Activated T-cell treated with anti-CD3 and anti-CD28 coated beads, Interleukin-2, amount 50 U/mL, for 72 hours (primary cell): ENCODE data around the gene TMEM225B. TPM values are rescaled to one million over a fixed set of nuclear protein-coding genes. Genes with fewer than 3 reads are reported as not detected.
"Not testable (repeated sequence)": the region's sequence is repeated elsewhere in the genome, so short reads cannot be mapped to it uniquely, and the experiment has no call there.

ENCODE experiments used
- ATAC-seq, 2 donors: fragments of 150-1000 bp; cut with Tn5 transposase; replicated peaks in 1 of 2; 2 replicates each; pipeline ENCODE4 v1.10.0; 2021; ENCODE audit warnings: moderate library complexity in 2 of 2, mild to moderate bottlenecking in 1 of 2
- DNase-seq, 2 donors: peaks; one replicate each; pipeline ENCODE4 v3.0.0; 2021 to 2022; ENCODE audit warnings: mixed read lengths in 1 of 2
- H3K27ac Mint-ChIP-seq: one replicate; pipeline ENCODE4 v1.8.0; 2022; ENCODE audit warnings: mild to moderate bottlenecking, moderate library complexity, mixed read lengths
- H3K27me3 Mint-ChIP-seq: one replicate; pipeline ENCODE4 v1.8.0; 2022; ENCODE audit warnings: low read depth, mixed read lengths
- H3K36me3 Mint-ChIP-seq, 2 donors: one replicate each; pipeline ENCODE4 v1.8.0; 2022; ENCODE audit warnings: mixed read lengths in 2 of 2, mild to moderate bottlenecking in 1 of 2; ENCODE audit not compliant: insufficient read depth in 2 of 2
- H3K4me1 Mint-ChIP-seq: one replicate; pipeline ENCODE4 v1.8.0; 2022; ENCODE audit warnings: low read depth, mixed read lengths
- H3K4me3 Mint-ChIP-seq, 2 donors: one replicate each; pipeline ENCODE4 v1.8.0; 2022; ENCODE audit warnings: mild to moderate bottlenecking in 2 of 2, mixed read lengths in 2 of 2, moderate library complexity in 2 of 2
- H3K9me3 Mint-ChIP-seq, 2 donors: one replicate each; pipeline ENCODE4 v1.8.0; 2022; ENCODE audit warnings: mixed read lengths in 2 of 2
- total RNA-seq, 2 donors: library from RNA; stranded (reverse); gene quantifications; one replicate each; pipeline ENCODE4 v1.2.3, GENCODE V29; 2022

TMEM225B gene
- total RNA-seq, 2 donors from 2014 or later: 2.5 to 4.3 TPM

GRCh38 chr7:99654626-99655025 is 56.6 kb downstream of the TMEM225B start:
- ATAC-seq, DNase-seq, H3K27me3 Mint-ChIP-seq, H3K4me1 Mint-ChIP-seq, H3K27ac Mint-ChIP-seq, H3K4me3 Mint-ChIP-seq, H3K9me3 Mint-ChIP-seq: not testable (repeated sequence)
- H3K36me3 Mint-ChIP-seq: peaks cover 6 to 30% of the 10 kb centered on the region in 2 donors

GRCh38 chr7:99657879-99658278 is 59.8 kb downstream of the TMEM225B start:
- H3K27me3 Mint-ChIP-seq, DNase-seq, ATAC-seq, H3K9me3 Mint-ChIP-seq, H3K4me3 Mint-ChIP-seq, H3K27ac Mint-ChIP-seq, H3K4me1 Mint-ChIP-seq: not testable (repeated sequence)
- H3K36me3 Mint-ChIP-seq: peaks cover 11 to 28% of the 10 kb centered on the region in 2 donors

Other genes starting within 250 kb of the TMEM225B start
- gene ARPC1B, start 223.5 kb upstream of the TMEM225B start, total RNA-seq: 100 to 1,000 TPM; 202 to 208 TPM
- gene PDAP1, start 189.7 kb upstream of the TMEM225B start, total RNA-seq: 100 to 1,000 TPM in 1 of 2 donors, 10 to 100 TPM in 1; 95.0 to 108 TPM
- 100 to 1,000 TPM; 218 to 228 TPM for gene BUD31, start 189.3 kb upstream of the TMEM225B start, total RNA-seq
- 1 to 10 TPM; 6.1 to 8.9 TPM for gene PTCD1, start 159.5 kb upstream of the TMEM225B start, total RNA-seq
- 10 to 100 TPM; 59.2 to 65.9 TPM for gene CPSF4, start 159.3 kb upstream of the TMEM225B start, total RNA-seq
- 100 to 1,000 TPM; 218 to 229 TPM for gene ATP5MF, start 132.1 kb upstream of the TMEM225B start, total RNA-seq
- gene ZNF789, start 125.4 kb upstream of the TMEM225B start, total RNA-seq: 10 to 100 TPM; 16.0 to 18.8 TPM
- 10 to 100 TPM; 28.2 to 36.5 TPM for gene ZNF394, start 98.0 kb upstream of the TMEM225B start, total RNA-seq
- gene ZKSCAN5, start 93.6 kb upstream of the TMEM225B start, total RNA-seq: 1 to 10 TPM; 9.3 to 9.9 TPM
- gene FAM200A, start 46.2 kb upstream of the TMEM225B start, total RNA-seq: 1 to 10 TPM; 4.7 to 7.1 TPM
- gene ZNF655, start 39.6 kb upstream of the TMEM225B start, total RNA-seq: 10 to 100 TPM; 87.8 to 94.1 TPM
- gene ZSCAN25, start 18.7 kb downstream of the TMEM225B start, total RNA-seq: 10 to 100 TPM; 32.4 to 35.6 TPM
- gene CYP3A5, start 81.7 kb downstream of the TMEM225B start, total RNA-seq: under 1 TPM in 1 of 2 donors, not detected in 1; 0.36 TPM
- not detected for gene CYP3A7, start 136.9 kb downstream of the TMEM225B start, total RNA-seq
- not detected for gene CYP3A4, start 185.9 kb downstream of the TMEM225B start, total RNA-seq
- gene CYP3A43, start 229.7 kb downstream of the TMEM225B start, total RNA-seq: under 1 TPM; 0.17 to 0.32 TPM